Gastroesophageal sphincter (tissue), 3 donors: ENCODE measurements around the gene MGME1.

ENCODE experiments used
- POLR2A ChIP-seq, 2 donors: fragments of 450-650 bp; IDR thresholded peaks; one replicate each; pipeline ENCODE4 v1.6.1; 2017; ENCODE audit warnings: antibody characterized with exemption in 2 of 2, mild to moderate bottlenecking in 2 of 2, moderate library complexity in 1 of 2
- POLR2AphosphoS5 ChIP-seq: sonication (generic); formaldehyde crosslinking; IDR thresholded peaks from one replicate; pipeline ENCODE4 v1.6.1; 2017; ENCODE audit warnings: antibody characterized with exemption
- TF ChIP-seq, protein P1 (sequence below), 4 experiments: fragments of 200-600 bp in 2 of 4; fragments of 450-650 bp in 2 of 4; sonication (generic) in 1 of 4; IDR thresholded peaks; one replicate each; pipeline ENCODE4 v1.5.1; 2017 to 2019; ENCODE audit warnings: antibody characterized with exemption in 4 of 4, mild to moderate bottlenecking in 2 of 4, moderate library complexity in 2 of 4

DNA sequence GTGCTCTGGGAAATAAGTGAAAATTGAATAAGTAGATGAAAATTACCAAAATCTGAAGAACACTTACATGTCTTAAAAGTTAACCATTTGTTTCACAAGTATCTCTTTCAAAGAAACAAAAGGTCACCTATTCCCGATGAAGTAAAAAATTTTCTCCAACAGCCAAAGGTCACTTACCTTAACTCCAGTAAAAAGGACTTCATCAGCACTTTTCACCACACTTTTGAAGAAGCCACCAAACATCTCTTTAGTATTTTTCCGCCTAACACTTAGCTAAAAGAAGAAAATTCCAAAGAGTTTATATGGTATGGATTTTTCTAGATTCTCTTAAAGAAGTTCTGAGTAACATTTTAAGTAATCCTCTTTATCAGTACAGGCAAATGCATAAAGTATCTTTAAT, 17.5 kb upstream of the MGME1 start:
- TF ChIP-seq, protein P1, sequence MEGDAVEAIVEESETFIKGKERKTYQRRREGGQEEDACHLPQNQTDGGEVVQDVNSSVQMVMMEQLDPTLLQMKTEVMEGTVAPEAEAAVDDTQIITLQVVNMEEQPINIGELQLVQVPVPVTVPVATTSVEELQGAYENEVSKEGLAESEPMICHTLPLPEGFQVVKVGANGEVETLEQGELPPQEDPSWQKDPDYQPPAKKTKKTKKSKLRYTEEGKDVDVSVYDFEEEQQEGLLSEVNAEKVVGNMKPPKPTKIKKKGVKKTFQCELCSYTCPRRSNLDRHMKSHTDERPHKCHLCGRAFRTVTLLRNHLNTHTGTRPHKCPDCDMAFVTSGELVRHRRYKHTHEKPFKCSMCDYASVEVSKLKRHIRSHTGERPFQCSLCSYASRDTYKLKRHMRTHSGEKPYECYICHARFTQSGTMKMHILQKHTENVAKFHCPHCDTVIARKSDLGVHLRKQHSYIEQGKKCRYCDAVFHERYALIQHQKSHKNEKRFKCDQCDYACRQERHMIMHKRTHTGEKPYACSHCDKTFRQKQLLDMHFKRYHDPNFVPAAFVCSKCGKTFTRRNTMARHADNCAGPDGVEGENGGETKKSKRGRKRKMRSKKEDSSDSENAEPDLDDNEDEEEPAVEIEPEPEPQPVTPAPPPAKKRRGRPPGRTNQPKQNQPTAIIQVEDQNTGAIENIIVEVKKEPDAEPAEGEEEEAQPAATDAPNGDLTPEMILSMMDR (IDR thresholded peaks at IDR 0.05) = no peak
- TF ChIP-seq POLR2A (IDR thresholded peaks at IDR 0.05) = no peak
- no peak for TF ChIP-seq POLR2AphosphoS5
